ENCODE measurements around the gene CACNA1C. TPM values are rescaled to one million over a fixed set of nuclear protein-coding genes. Genes with fewer than 3 reads are reported as not detected.
A peak's percentile ranks its signal among the peaks of the same experiment; 100 is the strongest.

CACNA1C gene
- total and polyA plus RNA-seq, 2 donors (not counting 1 experiment from before 2014, with no cell fraction given) = 7.6 to 11.4 TPM

GRCh38 chr12:2205996-2206395 is 153.2 kb downstream of the CACNA1C start:
- no peaks in the 10 kb centered on the region for H4K20me1 ChIP-seq (ENCODE audit: control insufficient read depth, extremely low read depth, insufficient read depth, low read length)
- no peak for TF ChIP-seq EZH2 (IDR thresholded peaks at IDR 0.05; ENCODE audit: low read length, missing control alignments)
- TF ChIP-seq, protein P1, sequence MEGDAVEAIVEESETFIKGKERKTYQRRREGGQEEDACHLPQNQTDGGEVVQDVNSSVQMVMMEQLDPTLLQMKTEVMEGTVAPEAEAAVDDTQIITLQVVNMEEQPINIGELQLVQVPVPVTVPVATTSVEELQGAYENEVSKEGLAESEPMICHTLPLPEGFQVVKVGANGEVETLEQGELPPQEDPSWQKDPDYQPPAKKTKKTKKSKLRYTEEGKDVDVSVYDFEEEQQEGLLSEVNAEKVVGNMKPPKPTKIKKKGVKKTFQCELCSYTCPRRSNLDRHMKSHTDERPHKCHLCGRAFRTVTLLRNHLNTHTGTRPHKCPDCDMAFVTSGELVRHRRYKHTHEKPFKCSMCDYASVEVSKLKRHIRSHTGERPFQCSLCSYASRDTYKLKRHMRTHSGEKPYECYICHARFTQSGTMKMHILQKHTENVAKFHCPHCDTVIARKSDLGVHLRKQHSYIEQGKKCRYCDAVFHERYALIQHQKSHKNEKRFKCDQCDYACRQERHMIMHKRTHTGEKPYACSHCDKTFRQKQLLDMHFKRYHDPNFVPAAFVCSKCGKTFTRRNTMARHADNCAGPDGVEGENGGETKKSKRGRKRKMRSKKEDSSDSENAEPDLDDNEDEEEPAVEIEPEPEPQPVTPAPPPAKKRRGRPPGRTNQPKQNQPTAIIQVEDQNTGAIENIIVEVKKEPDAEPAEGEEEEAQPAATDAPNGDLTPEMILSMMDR (conservative IDR thresholded peaks at IDR 0.05 in 1 of 2, IDR thresholded peaks at IDR 0.05 in 1 of 2; ENCODE audit: low read depth in 1 of 2, low read length in 2 of 2) = no peak
- H3K4me2 ChIP-seq (ENCODE audit: extremely low read depth, insufficient read depth, low read length) = no peak overlapping the region
- H2AFZ ChIP-seq (ENCODE audit: low read length) = no peak overlapping the region
- H3K4me3 ChIP-seq (replicated peaks in 1 of 4; ENCODE audit: control extremely low read depth in 1 of 4, insufficient read depth in 1 of 4, low read depth in 3 of 4, low read length in 4 of 4) = no peak overlapping the region
- H3K27me3 ChIP-seq (ENCODE audit: control insufficient read depth, insufficient read depth, low read length) = no peaks in the 10 kb centered on the region
- H3K27ac ChIP-seq (ENCODE audit: insufficient read depth, low read length) = no peak overlapping the region
- no peak overlapping the region for H3K9ac ChIP-seq (ENCODE audit: insufficient read depth, low read length)
- no peaks in the 10 kb centered on the region for H3K36me3 ChIP-seq (ENCODE audit: control insufficient read depth, insufficient read depth, low read length)
- DNase-seq (ENCODE audit: low read depth in 2 of 2) = no peak
- no peaks in the 10 kb centered on the region for H3K79me2 ChIP-seq (ENCODE audit: control insufficient read depth, insufficient read depth, low read length)
- H3K4me1 ChIP-seq (ENCODE audit: control insufficient read depth, extremely low read depth, insufficient read depth, low read length) = no peaks in the 10 kb centered on the region
- H3K9me3 ChIP-seq (ENCODE audit: control insufficient read depth, insufficient read depth, low read depth, low read length) = no peaks in the 10 kb centered on the region

- no peak overlapping the region for H3K27ac ChIP-seq (ENCODE audit: insufficient read depth, low read length)
- no peaks in the 10 kb centered on the region for H3K36me3 ChIP-seq (ENCODE audit: control insufficient read depth, insufficient read depth, low read length)
- H3K4me2 ChIP-seq (ENCODE audit: extremely low read depth, insufficient read depth, low read length) = no peak overlapping the region
- H2AFZ ChIP-seq (ENCODE audit: low read length) = no peak overlapping the region
- H3K79me2 ChIP-seq (ENCODE audit: control insufficient read depth, insufficient read depth, low read length) = no peaks in the 10 kb centered on the region
- H3K9me3 ChIP-seq (ENCODE audit: control insufficient read depth, insufficient read depth, low read depth, low read length) = no peaks in the 10 kb centered on the region
- H3K27me3 ChIP-seq (ENCODE audit: control insufficient read depth, insufficient read depth, low read length) = no peaks in the 10 kb centered on the region
- H3K4me1 ChIP-seq (ENCODE audit: control insufficient read depth, extremely low read depth, insufficient read depth, low read length) = no peaks in the 10 kb centered on the region
- H4K20me1 ChIP-seq (ENCODE audit: control insufficient read depth, extremely low read depth, insufficient read depth, low read length) = no peaks in the 10 kb centered on the region
- H3K4me3 ChIP-seq (replicated peaks in 1 of 4; ENCODE audit: control extremely low read depth in 1 of 4, insufficient read depth in 1 of 4, low read depth in 3 of 4, low read length in 4 of 4) = no peak overlapping the region
- no peak overlapping the region for H3K9ac ChIP-seq (ENCODE audit: insufficient read depth, low read length)
- peak in 1 of 2 donors; percentile 32 for DNase-seq (ENCODE audit: low read depth in 2 of 2)
- TF ChIP-seq, protein P1 (conservative IDR thresholded peaks at IDR 0.05 in 1 of 2, IDR thresholded peaks at IDR 0.05 in 1 of 2; ENCODE audit: low read depth in 1 of 2, low read length in 2 of 2) = no peak
- no peak for TF ChIP-seq EZH2 (IDR thresholded peaks at IDR 0.05; ENCODE audit: low read length, missing control alignments)
Measured at GRCh38 chr12:2208837-2209635, 156.2 kb downstream of the CACNA1C start.

DNA sequence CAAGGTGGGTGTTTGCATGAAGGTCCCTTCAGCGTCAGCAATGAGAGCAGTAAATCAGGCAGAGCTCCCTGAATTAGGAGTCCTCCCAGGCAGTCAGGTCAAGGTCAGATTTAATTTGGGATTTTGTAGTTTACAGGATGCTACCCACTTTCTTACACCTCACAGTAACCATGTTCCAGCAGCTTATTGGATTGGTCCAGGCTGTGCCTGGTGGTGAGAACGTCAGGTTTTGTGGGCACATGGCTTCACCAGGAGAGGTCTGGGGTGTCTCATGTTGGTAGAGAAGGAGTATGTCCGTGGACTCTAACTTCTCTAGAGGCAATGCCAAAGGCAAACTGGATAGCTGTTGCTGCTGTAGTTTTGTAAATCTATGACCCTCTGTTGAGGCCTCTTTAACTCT is 158.3 kb downstream of the CACNA1C start:
- no peaks in the 10 kb centered on the region for H3K36me3 ChIP-seq (ENCODE audit: control insufficient read depth, insufficient read depth, low read length)
- no peaks in the 10 kb centered on the region for H3K4me1 ChIP-seq (ENCODE audit: control insufficient read depth, extremely low read depth, insufficient read depth, low read length)
- no peak overlapping the region for H3K4me2 ChIP-seq (ENCODE audit: extremely low read depth, insufficient read depth, low read length)
- TF ChIP-seq, protein P1 (conservative IDR thresholded peaks at IDR 0.05 in 1 of 2, IDR thresholded peaks at IDR 0.05 in 1 of 2; ENCODE audit: low read depth in 1 of 2, low read length in 2 of 2) = no peak
- TF ChIP-seq EZH2 (IDR thresholded peaks at IDR 0.05; ENCODE audit: low read length, missing control alignments) = no peak
- H4K20me1 ChIP-seq (ENCODE audit: control insufficient read depth, extremely low read depth, insufficient read depth, low read length) = no peaks in the 10 kb centered on the region
- no peak for DNase-seq (ENCODE audit: low read depth in 2 of 2)
- H3K27ac ChIP-seq (ENCODE audit: insufficient read depth, low read length) = no peak overlapping the region
- no peaks in the 10 kb centered on the region for H3K27me3 ChIP-seq (ENCODE audit: control insufficient read depth, insufficient read depth, low read length)
- no peak overlapping the region for H2AFZ ChIP-seq (ENCODE audit: low read length)
- no peaks in the 10 kb centered on the region for H3K79me2 ChIP-seq (ENCODE audit: control insufficient read depth, insufficient read depth, low read length)
- H3K9me3 ChIP-seq (ENCODE audit: control insufficient read depth, insufficient read depth, low read depth, low read length) = no peaks in the 10 kb centered on the region
- no peak overlapping the region for H3K4me3 ChIP-seq (replicated peaks in 1 of 4; ENCODE audit: control extremely low read depth in 1 of 4, insufficient read depth in 1 of 4, low read depth in 3 of 4, low read length in 4 of 4)
- H3K9ac ChIP-seq (ENCODE audit: insufficient read depth, low read length) = no peak overlapping the region
